ENCODE measurements around the gene MPZL1.

The MPZL1 gene

GRCh38 chr1:167762061-167762746, 40.4 kb downstream of the MPZL1 start:
- no peak overlapping the region for H3K27ac ChIP-seq (ENCODE audit: insufficient read depth, low read depth, low read length, poor library complexity, severe bottlenecking)
- 96% methylated on average over 8 of the region's 8 CpGs for WGBS, 2 experiments
- peaks cover 3% of the 10 kb centered on the region for H3K36me3 ChIP-seq (ENCODE audit: control insufficient read depth, insufficient read depth, low read length)
- H3K4me1 ChIP-seq (ENCODE audit: control insufficient read depth, insufficient read depth, low read length), result no peaks in the 10 kb centered on the region
- H3K9me3 ChIP-seq (ENCODE audit: control insufficient read depth, low read length), result no peaks in the 10 kb centered on the region
- H3K27me3 ChIP-seq (ENCODE audit: control insufficient read depth, insufficient read depth, low read length, poor library complexity, severe bottlenecking), result no peaks in the 10 kb centered on the region
- no peak overlapping the region for H3K4me3 ChIP-seq (ENCODE audit: insufficient read depth, low read depth, low read length)

- no peaks in the 10 kb centered on the region for H3K4me1 ChIP-seq (ENCODE audit: control insufficient read depth, insufficient read depth, low read length)
- WGBS, 2 experiments, result 64 to 90% methylated on average over 1 to 5 of the region's 5 CpGs
- H3K4me3 ChIP-seq (ENCODE audit: insufficient read depth, low read depth, low read length), result no peak overlapping the region
- no peaks in the 10 kb centered on the region for H3K27me3 ChIP-seq (ENCODE audit: control insufficient read depth, insufficient read depth, low read length, poor library complexity, severe bottlenecking)
- peaks cover 3% of the 10 kb centered on the region for H3K36me3 ChIP-seq (ENCODE audit: control insufficient read depth, insufficient read depth, low read length)
- no peaks in the 10 kb centered on the region for H3K9me3 ChIP-seq (ENCODE audit: control insufficient read depth, low read length)
- H3K27ac ChIP-seq (ENCODE audit: insufficient read depth, low read depth, low read length, poor library complexity, severe bottlenecking), result no peak overlapping the region
These were observed 41.9 kb downstream of the MPZL1 start for GRCh38 chr1:167763525-167764220.

GRCh38 chr1:167764458-167765330, 42.9 kb downstream of the MPZL1 start:
- Histone ChIP-seq H3K36me3 (ENCODE audit: control insufficient read depth, insufficient read depth, low read length) (peaks cover 13% of the 10 kb centered on the region), H3K27me3 (ENCODE audit: control insufficient read depth, insufficient read depth, low read length, poor library complexity, severe bottlenecking) (no peaks in the 10 kb centered on the region), H3K4me1 (ENCODE audit: control insufficient read depth, insufficient read depth, low read length) (no peaks in the 10 kb centered on the region), H3K27ac (ENCODE audit: insufficient read depth, low read depth, low read length, poor library complexity, severe bottlenecking) (no peak overlapping the region), H3K9me3 (ENCODE audit: control insufficient read depth, low read length) (no peaks in the 10 kb centered on the region), H3K4me3 (ENCODE audit: insufficient read depth, low read depth, low read length) (no peak overlapping the region)
- 92 to 98% methylated on average over 1 to 3 of the region's 5 CpGs for WGBS, 2 experiments

- no peak overlapping the region for H3K27ac ChIP-seq (ENCODE audit: insufficient read depth, low read depth, low read length, poor library complexity, severe bottlenecking)
- no peaks in the 10 kb centered on the region for H3K4me1 ChIP-seq (ENCODE audit: control insufficient read depth, insufficient read depth, low read length)
- no peaks in the 10 kb centered on the region for H3K9me3 ChIP-seq (ENCODE audit: control insufficient read depth, low read length)
- H3K4me3 ChIP-seq (ENCODE audit: insufficient read depth, low read depth, low read length), result no peak overlapping the region
- H3K36me3 ChIP-seq (ENCODE audit: control insufficient read depth, insufficient read depth, low read length), result peaks cover 20% of the 10 kb centered on the region
- WGBS, 2 experiments, result 94 to 95% methylated on average over 6 of the region's 6 CpGs
- H3K27me3 ChIP-seq (ENCODE audit: control insufficient read depth, insufficient read depth, low read length, poor library complexity, severe bottlenecking), result no peaks in the 10 kb centered on the region
These were observed 43.7 kb downstream of the MPZL1 start for GRCh38 chr1:167765496-167765895.

- H3K4me3 ChIP-seq (ENCODE audit: insufficient read depth, low read depth, low read length), result no peak overlapping the region
- no peaks in the 10 kb centered on the region for H3K27me3 ChIP-seq (ENCODE audit: control insufficient read depth, insufficient read depth, low read length, poor library complexity, severe bottlenecking)
- no peaks in the 10 kb centered on the region for H3K9me3 ChIP-seq (ENCODE audit: control insufficient read depth, low read length)
- WGBS, 2 experiments, result 100% methylated on average over 2 of the region's 2 CpGs; no CpG with 5 or more reads in 1 of the 2 experiments
- H3K4me1 ChIP-seq (ENCODE audit: control insufficient read depth, insufficient read depth, low read length), result no peaks in the 10 kb centered on the region
- no peak overlapping the region for H3K27ac ChIP-seq (ENCODE audit: insufficient read depth, low read depth, low read length, poor library complexity, severe bottlenecking)
- H3K36me3 ChIP-seq (ENCODE audit: control insufficient read depth, insufficient read depth, low read length), result peaks cover 21% of the 10 kb centered on the region
These were observed 44.8 kb downstream of the MPZL1 start for GRCh38 chr1:167766538-167766937.

- Histone ChIP-seq H3K36me3 (ENCODE audit: control insufficient read depth, insufficient read depth, low read length) (peaks cover 29% of the 10 kb centered on the region), H3K27ac (ENCODE audit: insufficient read depth, low read depth, low read length, poor library complexity, severe bottlenecking) (no peak overlapping the region)
These were observed 46.0 kb downstream of the MPZL1 start for GRCh38 chr1:167767761-167768160.

GRCh38 chr1:167770127-167770526, 48.3 kb downstream of the MPZL1 start:
- H3K27me3 ChIP-seq (ENCODE audit: control insufficient read depth, insufficient read depth, low read length, poor library complexity, severe bottlenecking), result no peaks in the 10 kb centered on the region
- WGBS, 2 experiments, result 52 to 54% methylated on average over 3 of the region's 3 CpGs
- no peaks in the 10 kb centered on the region for H3K9me3 ChIP-seq (ENCODE audit: control insufficient read depth, low read length)
- no peak overlapping the region for H3K4me3 ChIP-seq (ENCODE audit: insufficient read depth, low read depth, low read length)
- no peaks in the 10 kb centered on the region for H3K4me1 ChIP-seq (ENCODE audit: control insufficient read depth, insufficient read depth, low read length)
- H3K27ac ChIP-seq (ENCODE audit: insufficient read depth, low read depth, low read length, poor library complexity, severe bottlenecking), result peak overlapping the region; percentile 44
- peaks cover 34% of the 10 kb centered on the region for H3K36me3 ChIP-seq (ENCODE audit: control insufficient read depth, insufficient read depth, low read length)

More at GRCh38 chr1:167767761-167768160, 46.0 kb downstream of the MPZL1 start:
- H3K9me3 ChIP-seq (ENCODE audit: control insufficient read depth, low read length), result no peaks in the 10 kb centered on the region
- no peak overlapping the region for H3K4me3 ChIP-seq (ENCODE audit: insufficient read depth, low read depth, low read length)
- no peaks in the 10 kb centered on the region for H3K27me3 ChIP-seq (ENCODE audit: control insufficient read depth, insufficient read depth, low read length, poor library complexity, severe bottlenecking)
- no peaks in the 10 kb centered on the region for H3K4me1 ChIP-seq (ENCODE audit: control insufficient read depth, insufficient read depth, low read length)

GRCh38 chr1:167772436-167772835, 50.7 kb downstream of the MPZL1 start:
- Histone ChIP-seq H3K4me3 (ENCODE audit: insufficient read depth, low read depth, low read length) (no peak overlapping the region), H3K36me3 (ENCODE audit: control insufficient read depth, insufficient read depth, low read length) (peaks cover 32% of the 10 kb centered on the region), H3K4me1 (ENCODE audit: control insufficient read depth, insufficient read depth, low read length) (no peaks in the 10 kb centered on the region), H3K9me3 (ENCODE audit: control insufficient read depth, low read length) (no peaks in the 10 kb centered on the region), H3K27me3 (ENCODE audit: control insufficient read depth, insufficient read depth, low read length, poor library complexity, severe bottlenecking) (no peaks in the 10 kb centered on the region), H3K27ac (ENCODE audit: insufficient read depth, low read depth, low read length, poor library complexity, severe bottlenecking) (no peak overlapping the region)
- 94 to 96% methylated on average over 4 of the region's 4 CpGs for WGBS, 2 experiments

- Histone ChIP-seq H3K4me1 (ENCODE audit: control insufficient read depth, insufficient read depth, low read length) (no peaks in the 10 kb centered on the region), H3K4me3 (ENCODE audit: insufficient read depth, low read depth, low read length) (no peak overlapping the region), H3K36me3 (ENCODE audit: control insufficient read depth, insufficient read depth, low read length) (peaks cover 35% of the 10 kb centered on the region), H3K27ac (ENCODE audit: insufficient read depth, low read depth, low read length, poor library complexity, severe bottlenecking) (no peak overlapping the region), H3K27me3 (ENCODE audit: control insufficient read depth, insufficient read depth, low read length, poor library complexity, severe bottlenecking) (no peaks in the 10 kb centered on the region), H3K9me3 (ENCODE audit: control insufficient read depth, low read length) (no peaks in the 10 kb centered on the region)
- WGBS, 2 experiments, result 91 to 95% methylated on average over 2 of the region's 2 CpGs
These were observed 51.7 kb downstream of the MPZL1 start for GRCh38 chr1:167773516-167773915.

- Histone ChIP-seq H3K4me3 (ENCODE audit: insufficient read depth, low read depth, low read length) (no peak overlapping the region), H3K27ac (ENCODE audit: insufficient read depth, low read depth, low read length, poor library complexity, severe bottlenecking) (no peak overlapping the region), H3K4me1 (ENCODE audit: control insufficient read depth, insufficient read depth, low read length) (no peaks in the 10 kb centered on the region), H3K36me3 (ENCODE audit: control insufficient read depth, insufficient read depth, low read length) (peaks cover 25% of the 10 kb centered on the region), H3K27me3 (ENCODE audit: control insufficient read depth, insufficient read depth, low read length, poor library complexity, severe bottlenecking) (no peaks in the 10 kb centered on the region), H3K9me3 (ENCODE audit: control insufficient read depth, low read length) (no peaks in the 10 kb centered on the region)
These were observed 52.9 kb downstream of the MPZL1 start for GRCh38 chr1:167774710-167775109.

Data from ectodermal cell (in vitro differentiated cells).